Type B pancreatic cell (in vitro differentiated cells): ENCODE measurements around the gene MAP3K14. TPM values are rescaled to one million over a fixed set of nuclear protein-coding genes. Genes with fewer than 3 reads are reported as not detected.

Source experiments
- DNase-seq: peaks from one replicate; pipeline ENCODE4 v3.0.0; 2021; ENCODE audit warnings: mixed read lengths; ENCODE audit not compliant: unreplicated experiment; ENCODE audit errors: extremely low spot score
- H3K27ac Mint-ChIP-seq: 2 replicates; pipeline ENCODE4 v1.8.0; 2021; ENCODE audit warnings: mild to moderate bottlenecking, mixed read lengths
- H3K27me3 Mint-ChIP-seq: 2 replicates; pipeline ENCODE4 v1.8.0; 2021; ENCODE audit warnings: mixed read lengths
- H3K36me3 Mint-ChIP-seq: 2 replicates; pipeline ENCODE4 v1.8.0; 2021; ENCODE audit warnings: mixed read lengths
- H3K4me1 Mint-ChIP-seq: one replicate; pipeline ENCODE4 v1.8.0; 2021; ENCODE audit warnings: mixed read lengths; ENCODE audit not compliant: unreplicated experiment
- H3K4me3 Mint-ChIP-seq: 2 replicates; pipeline ENCODE4 v1.8.0; 2021; ENCODE audit warnings: mild to moderate bottlenecking, mixed read lengths
- H3K9me3 Mint-ChIP-seq: 2 replicates; pipeline ENCODE4 v1.8.0; 2021; ENCODE audit warnings: mixed read lengths
- total RNA-seq: library from RNA; stranded (reverse); gene quantifications from 2 replicates; pipeline ENCODE4 v1.2.1, GENCODE V29; 2021; ENCODE audit warnings: low replicate concordance
- TF ChIP-seq, protein P1 (sequence below): fragments of 200-600 bp; sonication (generic); conservative IDR thresholded peaks from 2 replicates; pipeline ENCODE4 v1.5.0; 2021; ENCODE audit warnings: antibody characterized with exemption, mild to moderate bottlenecking

Gene MAP3K14
- total RNA-seq, 1 donor from 2014 or later: 10.4 TPM

DNA sequence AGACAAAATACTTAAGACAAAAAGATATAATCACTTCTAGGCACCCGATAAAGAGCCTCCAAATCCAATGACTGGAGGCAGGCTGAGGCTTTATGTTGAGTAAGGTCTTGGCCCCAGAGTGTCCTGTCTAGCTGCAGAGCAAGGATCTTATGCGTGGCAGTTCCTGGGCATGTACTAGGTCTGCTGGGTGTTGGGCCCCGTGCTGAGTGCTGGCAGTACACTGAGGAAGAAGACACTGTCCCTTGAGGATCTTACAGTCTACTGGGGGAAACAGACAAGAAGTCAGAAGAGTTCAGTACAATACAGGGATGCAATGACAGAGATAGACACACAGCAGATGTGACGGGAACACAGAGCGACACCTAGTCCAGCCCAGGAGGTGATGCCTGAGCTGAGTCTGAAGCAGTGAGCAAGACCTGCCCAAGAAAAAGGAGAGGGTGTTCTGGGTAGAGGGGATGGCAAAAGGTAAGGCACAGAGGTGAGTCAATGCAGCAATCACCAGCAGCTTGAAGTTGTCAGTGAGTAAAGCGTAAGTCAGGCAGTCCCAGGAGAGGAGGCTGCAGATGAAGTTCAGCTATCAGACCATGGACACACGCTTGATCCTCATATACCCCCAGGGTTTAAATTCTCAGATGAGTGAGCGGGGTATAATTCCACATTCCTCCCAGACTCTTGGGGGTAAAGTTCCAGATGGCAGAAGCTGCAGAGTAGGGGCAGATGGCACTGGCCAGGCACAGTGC lies 18.1 kb downstream of the MAP3K14 start:
- Mint-ChIP-seq H3K4me1 (peaks cover 40% of the 10 kb centered on the region), H3K27ac (peak overlapping the region; percentile 79)
- TF ChIP-seq, protein P1, sequence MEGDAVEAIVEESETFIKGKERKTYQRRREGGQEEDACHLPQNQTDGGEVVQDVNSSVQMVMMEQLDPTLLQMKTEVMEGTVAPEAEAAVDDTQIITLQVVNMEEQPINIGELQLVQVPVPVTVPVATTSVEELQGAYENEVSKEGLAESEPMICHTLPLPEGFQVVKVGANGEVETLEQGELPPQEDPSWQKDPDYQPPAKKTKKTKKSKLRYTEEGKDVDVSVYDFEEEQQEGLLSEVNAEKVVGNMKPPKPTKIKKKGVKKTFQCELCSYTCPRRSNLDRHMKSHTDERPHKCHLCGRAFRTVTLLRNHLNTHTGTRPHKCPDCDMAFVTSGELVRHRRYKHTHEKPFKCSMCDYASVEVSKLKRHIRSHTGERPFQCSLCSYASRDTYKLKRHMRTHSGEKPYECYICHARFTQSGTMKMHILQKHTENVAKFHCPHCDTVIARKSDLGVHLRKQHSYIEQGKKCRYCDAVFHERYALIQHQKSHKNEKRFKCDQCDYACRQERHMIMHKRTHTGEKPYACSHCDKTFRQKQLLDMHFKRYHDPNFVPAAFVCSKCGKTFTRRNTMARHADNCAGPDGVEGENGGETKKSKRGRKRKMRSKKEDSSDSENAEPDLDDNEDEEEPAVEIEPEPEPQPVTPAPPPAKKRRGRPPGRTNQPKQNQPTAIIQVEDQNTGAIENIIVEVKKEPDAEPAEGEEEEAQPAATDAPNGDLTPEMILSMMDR: no peak

GRCh38 chr17:45296833-45297124 lies 20.0 kb downstream of the MAP3K14 start:
- Mint-ChIP-seq H3K4me1 (peaks cover 41% of the 10 kb centered on the region), H3K4me3 (no peak overlapping the region), H3K9me3 (peaks cover 4% of the 10 kb centered on the region), H3K27ac (no peak overlapping the region), H3K36me3 (peaks cover 13% of the 10 kb centered on the region), H3K27me3 (no peaks in the 10 kb centered on the region)
- no peak for DNase-seq
- TF ChIP-seq, protein P1: no peak

More for the DNA sequence above, 18.1 kb downstream of the MAP3K14 start:
- peaks cover 13% of the 10 kb centered on the region for H3K36me3 Mint-ChIP-seq
- no peaks in the 10 kb centered on the region for H3K27me3 Mint-ChIP-seq
- H3K9me3 Mint-ChIP-seq: peaks cover 4% of the 10 kb centered on the region
- no peak overlapping the region for H3K4me3 Mint-ChIP-seq
- DNase-seq: no peak

DNA sequence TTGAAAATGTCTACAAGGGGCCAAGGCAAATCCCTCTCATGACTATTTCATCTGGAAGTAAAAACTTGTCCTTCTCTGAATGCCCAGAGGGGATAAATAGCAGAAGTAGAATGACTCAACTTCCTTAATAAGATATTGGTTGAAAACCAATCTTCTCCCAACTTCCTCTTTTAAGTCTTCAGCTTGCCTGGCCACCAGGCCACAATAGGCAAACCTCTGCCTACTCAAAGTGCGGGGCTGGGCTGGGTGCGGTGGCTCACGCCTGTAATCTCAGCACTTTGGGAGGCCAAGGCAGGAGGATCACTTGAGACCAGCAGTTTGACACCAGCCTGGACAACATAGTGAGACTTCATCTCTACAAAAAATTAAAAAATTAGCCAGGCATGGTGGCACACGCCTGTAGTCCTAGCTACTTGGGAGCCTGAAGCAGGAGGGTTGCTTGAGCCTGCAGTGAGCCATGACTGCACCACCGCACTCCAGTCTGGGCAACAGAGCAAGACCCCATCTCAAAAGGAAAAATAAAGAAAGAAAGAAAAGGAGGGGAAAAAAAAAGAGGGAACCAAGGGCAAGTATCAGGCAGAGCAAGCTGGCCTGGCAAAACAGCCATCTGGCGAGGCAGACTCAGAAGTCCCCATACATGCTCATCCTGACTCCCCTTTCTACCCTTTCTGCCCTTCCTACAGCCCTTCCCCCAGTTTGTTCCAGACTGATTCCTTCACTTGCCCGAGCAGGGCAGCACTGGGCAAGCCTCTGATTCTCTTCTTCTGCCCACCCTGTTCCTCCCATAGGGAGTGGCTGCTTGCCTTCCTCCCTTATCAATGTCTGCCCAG lies 20.6 kb downstream of the MAP3K14 start:
- no peak overlapping the region for H3K27ac Mint-ChIP-seq
- peaks cover 13% of the 10 kb centered on the region for H3K36me3 Mint-ChIP-seq
- no peak overlapping the region for H3K4me3 Mint-ChIP-seq
- no peaks in the 10 kb centered on the region for H3K27me3 Mint-ChIP-seq
- TF ChIP-seq, protein P1: no peak
- H3K4me1 Mint-ChIP-seq: peaks cover 47% of the 10 kb centered on the region
- DNase-seq: no peak
- H3K9me3 Mint-ChIP-seq: peaks cover 4% of the 10 kb centered on the region

- H3K4me1 Mint-ChIP-seq: peaks cover 43% of the 10 kb centered on the region
These were observed 22.3 kb downstream of the MAP3K14 start for GRCh38 chr17:45294506-45294905.

DNA sequence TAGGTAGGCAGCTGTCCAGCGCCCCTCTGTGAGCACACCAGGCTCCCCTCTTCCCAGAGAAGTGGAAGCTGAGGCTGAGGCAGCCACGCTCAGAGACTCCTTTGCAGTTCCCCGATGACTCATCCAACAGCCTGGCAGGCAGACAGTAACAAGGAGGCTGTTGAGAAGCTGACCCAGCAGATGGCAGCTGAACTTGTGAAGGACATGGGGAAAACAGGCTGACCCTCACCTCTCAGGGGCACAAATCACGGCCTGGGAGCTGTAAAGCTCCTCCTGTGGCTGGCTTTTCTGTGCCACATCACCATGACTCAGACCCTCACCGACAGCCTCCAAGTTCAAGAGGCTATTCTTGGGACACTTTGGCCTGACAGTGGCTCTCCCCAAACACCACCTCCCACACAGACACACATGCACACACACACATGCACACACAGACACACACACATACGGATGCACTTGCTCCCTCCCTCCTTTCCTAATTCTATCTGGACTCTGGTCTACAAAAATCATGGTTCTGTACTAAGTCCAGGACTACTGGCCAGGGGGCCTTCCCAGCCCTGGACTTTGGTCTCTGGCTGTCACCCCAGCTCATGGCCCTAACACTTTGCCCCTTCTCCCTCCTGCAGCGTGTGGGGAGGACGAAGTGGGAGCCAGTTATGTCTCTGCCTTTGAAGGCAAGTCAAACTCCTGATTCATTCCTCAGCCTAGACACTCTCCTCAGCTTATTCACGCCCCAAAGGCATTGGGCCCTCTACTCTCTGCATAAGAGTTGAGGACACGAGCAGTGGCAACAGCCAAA lies 23.2 kb downstream of the MAP3K14 start:
- peaks cover 34% of the 10 kb centered on the region for H3K4me1 Mint-ChIP-seq
- peaks cover 4% of the 10 kb centered on the region for H3K9me3 Mint-ChIP-seq
- H3K4me3 Mint-ChIP-seq: no peak overlapping the region
- no peak for DNase-seq
- peak overlapping the region; percentile 43 for H3K27ac Mint-ChIP-seq
- TF ChIP-seq, protein P1: no peak
- H3K27me3 Mint-ChIP-seq: no peaks in the 10 kb centered on the region
- H3K36me3 Mint-ChIP-seq: peaks cover 7% of the 10 kb centered on the region

More at GRCh38 chr17:45294506-45294905, 22.3 kb downstream of the MAP3K14 start:
- TF ChIP-seq, protein P1: no peak
- no peak overlapping the region for H3K4me3 Mint-ChIP-seq
- no peaks in the 10 kb centered on the region for H3K27me3 Mint-ChIP-seq
- peaks cover 13% of the 10 kb centered on the region for H3K36me3 Mint-ChIP-seq
- H3K9me3 Mint-ChIP-seq: peaks cover 4% of the 10 kb centered on the region
- DNase-seq: no peak
- peak overlapping the region; percentile 43 for H3K27ac Mint-ChIP-seq
